Esophagus (tissue), 2 donors: ENCODE measurements around the gene EPS15. TPM values are rescaled to one million over a fixed set of nuclear protein-coding genes. Genes with fewer than 3 reads are reported as not detected.

ENCODE experiments used
- H3K27ac ChIP-seq, 2 donors: one replicate each; pipeline ENCODE4 v1.5.1; 2013; ENCODE audit warnings: low read depth in 2 of 2, mild to moderate bottlenecking in 2 of 2, inconsistent platforms in 1 of 2, low read length in 1 of 2, moderate library complexity in 1 of 2
- H3K27me3 ChIP-seq, 2 donors: one replicate each; pipeline ENCODE4 v1.6.1; 2013; ENCODE audit warnings: low read length in 2 of 2, control low read depth in 1 of 2, mild to moderate bottlenecking in 1 of 2; ENCODE audit not compliant: insufficient read depth in 2 of 2, control insufficient read depth in 1 of 2
- H3K36me3 ChIP-seq, 2 donors: one replicate each; pipeline ENCODE4 v1.6.1; 2013; ENCODE audit warnings: low read length in 1 of 2; ENCODE audit not compliant: control insufficient read depth in 2 of 2, insufficient read depth in 2 of 2
- H3K4me1 ChIP-seq, 2 donors: one replicate each; pipeline ENCODE4 v1.6.1; 2013; ENCODE audit warnings: low read length in 1 of 2; ENCODE audit not compliant: control insufficient read depth in 2 of 2, insufficient read depth in 2 of 2
- H3K4me3 ChIP-seq, 2 donors: one replicate each; pipeline ENCODE4 v1.5.1; 2013; ENCODE audit warnings: low read length in 2 of 2, mild to moderate bottlenecking in 2 of 2, low read depth in 1 of 2, moderate library complexity in 1 of 2
- H3K9me3 ChIP-seq, 2 donors: one replicate each; pipeline ENCODE4 v1.6.1; 2013; ENCODE audit warnings: mild to moderate bottlenecking in 2 of 2, low read depth in 1 of 2, low read length in 1 of 2, moderate library complexity in 1 of 2; ENCODE audit not compliant: control insufficient read depth in 2 of 2, insufficient read depth in 1 of 2
- WGBS, 2 donors: extraction: QIAGEN DNeasy Blood & Tissue Kit; methylation state at CpG; one replicate each; pipeline ENCODE4 v1.1.7; 2013; 5-methylcytosine and 5-hydroxymethylcytosine counted together
- polyA plus RNA-seq, 2 donors: library from polyadenylated mRNA; stranded (reverse); fragments of 200-250 nt; gene quantifications; one replicate each; pipeline ENCODE4 v1.2.3, GENCODE V29; 2013
- donor health status: healthy with polysubstance abuse.
- donor health status: Bipolar disorder and iron deficiency.

Gene EPS15
- polyA plus RNA-seq, 2 donors: 10.8 to 14.4 TPM

- H3K27me3 ChIP-seq: no peaks in the 10 kb centered on the region
- WGBS, 2 donors: 76% methylated on average over 7 of the region's 7 CpGs
- H3K4me3 ChIP-seq: no peak overlapping the region
- H3K4me1 ChIP-seq: no peaks in the 10 kb centered on the region
- H3K36me3 ChIP-seq: peaks cover 0 to under 1% of the 10 kb centered on the region in 2 donors
- H3K27ac ChIP-seq: no peak overlapping the region
- no peaks in the 10 kb centered on the region for H3K9me3 ChIP-seq
These were observed 95.8 kb downstream of the EPS15 start for GRCh38 chr1:51423073-51423821.

- peaks cover 0 to 2% of the 10 kb centered on the region in 2 donors for H3K36me3 ChIP-seq
- H3K4me1 ChIP-seq: no peaks in the 10 kb centered on the region
- no peaks in the 10 kb centered on the region for H3K9me3 ChIP-seq
- H3K4me3 ChIP-seq: no peak overlapping the region
- no peak overlapping the region for H3K27ac ChIP-seq
- H3K27me3 ChIP-seq: no peaks in the 10 kb centered on the region
- whole genome bisulfite sequencing, 2 donors: 79 to 80% methylated on average over 8 of the region's 8 CpGs
These were observed 96.5 kb downstream of the EPS15 start for GRCh38 chr1:51422367-51423072.

GRCh38 chr1:51421964-51422363 is 97.1 kb downstream of the EPS15 start:
- Histone ChIP-seq H3K36me3 (peaks cover 0 to 2% of the 10 kb centered on the region in 2 donors), H3K4me1 (no peaks in the 10 kb centered on the region), H3K4me3 (no peak overlapping the region), H3K27me3 (no peaks in the 10 kb centered on the region), H3K27ac (no peak overlapping the region), H3K9me3 (no peaks in the 10 kb centered on the region)

GRCh38 chr1:51420867-51421627 is 98.0 kb downstream of the EPS15 start:
- no peak overlapping the region for H3K27ac ChIP-seq
- H3K36me3 ChIP-seq: peaks cover 0 to 2% of the 10 kb centered on the region in 2 donors
- 82 to 85% methylated on average over 2 of the region's 2 CpGs for WGBS, 2 donors
- H3K9me3 ChIP-seq: no peaks in the 10 kb centered on the region
- no peaks in the 10 kb centered on the region for H3K27me3 ChIP-seq
- no peak overlapping the region for H3K4me3 ChIP-seq
- no peaks in the 10 kb centered on the region for H3K4me1 ChIP-seq

GRCh38 chr1:51418384-51418959 is 100.6 kb downstream of the EPS15 start:
- Histone ChIP-seq H3K36me3 (peaks cover 0 to 2% of the 10 kb centered on the region in 2 donors), H3K4me1 (no peaks in the 10 kb centered on the region), H3K9me3 (no peaks in the 10 kb centered on the region), H3K4me3 (no peak overlapping the region), H3K27me3 (no peaks in the 10 kb centered on the region), H3K27ac (no peak overlapping the region)
- 93 to 94% methylated on average over 2 of the region's 2 CpGs for WGBS, 2 donors

- Histone ChIP-seq H3K36me3 (peaks cover 0 to 2% of the 10 kb centered on the region in 2 donors), H3K4me1 (no peaks in the 10 kb centered on the region), H3K9me3 (no peaks in the 10 kb centered on the region), H3K27me3 (no peaks in the 10 kb centered on the region), H3K27ac (no peak overlapping the region), H3K4me3 (no peak overlapping the region)
- WGBS, 2 donors: 89 to 92% methylated on average over 5 of the region's 5 CpGs
These were observed 101.3 kb downstream of the EPS15 start for GRCh38 chr1:51417496-51418383.

- Histone ChIP-seq H3K27ac (no peak overlapping the region), H3K27me3 (no peaks in the 10 kb centered on the region), H3K9me3 (no peaks in the 10 kb centered on the region), H3K4me1 (no peaks in the 10 kb centered on the region), H3K4me3 (no peak overlapping the region), H3K36me3 (peaks cover 0 to 2% of the 10 kb centered on the region in 2 donors)
These were observed 102.2 kb downstream of the EPS15 start for GRCh38 chr1:51416910-51417309.

GRCh38 chr1:51415963-51416362 is 103.1 kb downstream of the EPS15 start:
- peaks cover 0 to 2% of the 10 kb centered on the region in 2 donors for H3K36me3 ChIP-seq
- 85% methylated on average over 2 of the region's 2 CpGs for WGBS, 2 donors

GRCh38 chr1:51414811-51415210 is 104.3 kb downstream of the EPS15 start:
- H3K27me3 ChIP-seq: no peaks in the 10 kb centered on the region

More at GRCh38 chr1:51415963-51416362, 103.1 kb downstream of the EPS15 start:
- Histone ChIP-seq H3K4me1 (no peaks in the 10 kb centered on the region), H3K9me3 (no peaks in the 10 kb centered on the region), H3K27ac (no peak overlapping the region), H3K4me3 (no peak overlapping the region), H3K27me3 (no peaks in the 10 kb centered on the region)

More at GRCh38 chr1:51414811-51415210, 104.3 kb downstream of the EPS15 start:
- Histone ChIP-seq H3K9me3 (no peaks in the 10 kb centered on the region), H3K27ac (no peak overlapping the region), H3K4me1 (no peaks in the 10 kb centered on the region), H3K4me3 (no peak overlapping the region), H3K36me3 (peaks cover 0 to 2% of the 10 kb centered on the region in 2 donors)
